SIG-M5 (cell line): ENCODE results near the gene MACROD2.
"Not testable (repeated sequence)": the region's sequence is repeated elsewhere in the genome, so short reads cannot be mapped to it uniquely, and the experiment has no call there.

ENCODE experiments used
- DNase-seq: peaks from one replicate; lab custom pipeline; 2025; lab: John Stamatoyannopoulos, UW

MACROD2 gene

GRCh38 chr20:14956026-14956425, 960.7 kb downstream of the MACROD2 start:
- DNase-seq: no peak

GRCh38 chr20:14956538-14956937, 961.2 kb downstream of the MACROD2 start:
- no peak for DNase-seq

- no peak for DNase-seq
These were observed 962.1 kb downstream of the MACROD2 start for GRCh38 chr20:14957402-14957801.

GRCh38 chr20:14958626-14959025, 963.3 kb downstream of the MACROD2 start:
- no peak for DNase-seq

GRCh38 chr20:14959506-14960475, 964.5 kb downstream of the MACROD2 start:
- DNase-seq: no peak

GRCh38 chr20:14960831-14961230, 965.5 kb downstream of the MACROD2 start:
- no peak for DNase-seq

GRCh38 chr20:14963262-14963663, 967.9 kb downstream of the MACROD2 start:
- DNase-seq: no peak

GRCh38 chr20:14966203-14966602, 970.9 kb downstream of the MACROD2 start:
- DNase-seq: no peak

- DNase-seq: no peak
These were observed 971.5 kb downstream of the MACROD2 start for GRCh38 chr20:14966808-14967207.

GRCh38 chr20:14972256-14972655, 976.9 kb downstream of the MACROD2 start:
- DNase-seq: no peak

GRCh38 chr20:14972690-14973089, 977.4 kb downstream of the MACROD2 start:
- DNase-seq: no peak

GRCh38 chr20:14979453-14979986, 984.2 kb downstream of the MACROD2 start:
- DNase-seq: no peak

- not testable (repeated sequence) for DNase-seq
These were observed 986.2 kb downstream of the MACROD2 start for GRCh38 chr20:14981486-14981885.

- not testable (repeated sequence) for DNase-seq
These were observed 987.0 kb downstream of the MACROD2 start for GRCh38 chr20:14982324-14982723.

GRCh38 chr20:14984305-14984704, 989.0 kb downstream of the MACROD2 start:
- DNase-seq: no peak

GRCh38 chr20:14984768-14985622, 989.7 kb downstream of the MACROD2 start:
- DNase-seq: no peak

- no peak for DNase-seq
These were observed 990.8 kb downstream of the MACROD2 start for GRCh38 chr20:14986026-14986655.

- no peak for DNase-seq
These were observed 991.3 kb downstream of the MACROD2 start for GRCh38 chr20:14986656-14987055.

- DNase-seq: no peak
These were observed 994.4 kb downstream of the MACROD2 start for GRCh38 chr20:14989535-14990290.

GRCh38 chr20:14991023-14991422, 995.7 kb downstream of the MACROD2 start:
- no peak for DNase-seq

GRCh38 chr20:14992153-14992552, 996.8 kb downstream of the MACROD2 start:
- DNase-seq: no peak
